GM12878 (cell line): ENCODE data around the gene S100A14. TPM values are rescaled to one million over a fixed set of nuclear protein-coding genes. Genes with fewer than 3 reads are reported as not detected.

Experiments
- CHD1 ChIP-seq: IDR thresholded peaks from 2 replicates; pipeline ENCODE4 v1.6.1; 2012; ENCODE audit warnings: low read depth, low read length, improper control_type of control experiment
- DPF2 ChIP-seq: fragments of 450-650 bp; IDR thresholded peaks from 2 replicates; pipeline ENCODE4 v1.6.1; 2017; ENCODE audit warnings: mild to moderate bottlenecking
- EGR1 ChIP-seq, 2 experiments: IDR thresholded peaks; 1 replicate in 1 of 2; 2 replicates in 1 of 2; pipeline ENCODE4 v1.6.1; 2011 to 2012; ENCODE audit warnings: low read depth in 2 of 2, low read length in 2 of 2, borderline replicate concordance in 1 of 2, mild to moderate bottlenecking in 1 of 2, moderate library complexity in 1 of 2
- ELK1 ChIP-seq: IDR thresholded peaks from 2 replicates; pipeline ENCODE4 v1.6.1; 2012; ENCODE audit warnings: low read depth, low read length, improper control_type of control experiment
- GABPA ChIP-seq: IDR thresholded peaks from 2 replicates; pipeline ENCODE4 v1.6.1; 2014; ENCODE audit warnings: antibody characterized with exemption, low read depth, mild to moderate bottlenecking, inconsistent platforms
- HDAC6 ChIP-seq: fragments of 200-600 bp; sonication (generic); IDR thresholded peaks from one replicate; pipeline ENCODE4 v1.8.0; 2017; ENCODE audit warnings: antibody characterized with exemption; ENCODE audit not compliant: unreplicated experiment
- HDGF ChIP-seq: fragments of 450-650 bp; IDR thresholded peaks from 2 replicates; pipeline ENCODE4 v1.6.1; 2016; ENCODE audit warnings: antibody characterized with exemption
- IKZF1 ChIP-seq: fragments of 450-650 bp; conservative IDR thresholded peaks from 2 replicates; pipeline ENCODE4 v1.6.1; 2017; ENCODE audit warnings: antibody characterized with exemption, mild to moderate bottlenecking
- KLF5 ChIP-seq: fragments of 450-650 bp; IDR thresholded peaks from 2 replicates; pipeline ENCODE4 v1.6.1; 2014; ENCODE audit warnings: mild to moderate bottlenecking; ENCODE audit not compliant: partially characterized antibody
- MEF2B ChIP-seq: fragments of 450-650 bp; IDR thresholded peaks from 2 replicates; pipeline ENCODE4 v1.6.1; 2018; ENCODE audit warnings: mild to moderate bottlenecking, moderate library complexity; ENCODE audit not compliant: partially characterized antibody, poor library complexity, severe bottlenecking
- MYC ChIP-seq: IDR thresholded peaks from 2 replicates; pipeline ENCODE4 v1.6.1; 2011; ENCODE audit warnings: mild to moderate bottlenecking, low read length, moderate library complexity, inconsistent platforms; ENCODE audit not compliant: insufficient read depth, insufficient replicate concordance, insufficient read length, severe bottlenecking
- NR2C2 ChIP-seq: IDR thresholded peaks from 2 replicates; pipeline ENCODE4 v1.6.1; 2011; ENCODE audit warnings: borderline replicate concordance, low read depth; ENCODE audit not compliant: control insufficient read depth, insufficient read length
- PAX5 ChIP-seq: IDR thresholded peaks from 2 replicates; pipeline ENCODE4 v1.6.1; 2011; ENCODE audit warnings: low read depth, low read length, borderline replicate concordance
- PRDM15 ChIP-seq: fragments of 450-650 bp; formaldehyde crosslinking; IDR thresholded peaks from 2 replicates; pipeline ENCODE4 v1.4.0; 2020; ENCODE audit warnings: mild to moderate bottlenecking, moderate library complexity
- RFX5 ChIP-seq: IDR thresholded peaks from 2 replicates; pipeline ENCODE4 v1.6.1; 2011; ENCODE audit warnings: low read depth, low read length, improper control_type of control experiment
- TAF1 ChIP-seq: IDR thresholded peaks from 2 replicates; pipeline ENCODE4 v1.6.1; 2011; ENCODE audit warnings: mild to moderate bottlenecking, low read depth, low read length, borderline replicate concordance
- TCF3 ChIP-seq: IDR thresholded peaks from 2 replicates; pipeline ENCODE4 v1.6.1; 2012; ENCODE audit warnings: low read depth, mild to moderate bottlenecking, low read length, borderline replicate concordance; ENCODE audit not compliant: insufficient read depth
- USF1 ChIP-seq: IDR thresholded peaks from 2 replicates; pipeline ENCODE4 v1.6.1; 2011; ENCODE audit warnings: borderline replicate concordance, low read depth, mild to moderate bottlenecking, moderate library complexity, mixed read lengths, low read length; ENCODE audit not compliant: insufficient read depth; ENCODE audit errors: extremely low read length
- YBX1 ChIP-seq: fragments of 450-650 bp; IDR thresholded peaks from 2 replicates; pipeline ENCODE4 v1.6.1; 2016; ENCODE audit warnings: antibody characterized with exemption
- ZBTB4 ChIP-seq: fragments of 450-650 bp; formaldehyde crosslinking; IDR thresholded peaks from 2 replicates; pipeline ENCODE4 v1.4.0; 2022; ENCODE audit warnings: mild to moderate bottlenecking, moderate library complexity
- polyA plus RNA-seq, 11 experiments: library from polyadenylated mRNA; depleted of rRNA in 4 of 11; unstranded in 6 of 11; stranded (reverse) in 5 of 11; fragments of >200 nt; fragmentation: Nextera tagmentation in 4 of 11; fragmentation: Illumina TruSeq in 1 of 11; extraction: Ambion mirVana in 4 of 11; extraction: Trizol in 1 of 11; gene quantifications; 1 replicate in 1 of 11; 2 replicates in 10 of 11; pipeline versions ENCODE4 v1.2.1 to v1.2.3, GENCODE V29; 2011 to 2016; ENCODE audit warnings: inconsistent platforms in 2 of 11, missing spikeins in 2 of 11, low read depth in 1 of 11
- total RNA-seq, 4 experiments: library from RNA; depleted of rRNA in 3 of 4; stranded (reverse); fragments of >200 nt in 3 of 4; fragmentation: Illumina TruSeq in 1 of 4; extraction: Trizol in 1 of 4; gene quantifications; 2 replicates each; pipeline versions ENCODE4 v1.2.1 to v1.2.3, GENCODE V29; 2013 to 2021

S100A14 gene
- total and polyA plus RNA-seq, 10 of the 15 experiments (the other 5 are each of a cell fraction or from before 2014, with no cell fraction given): 0.20 to 0.77 (median 0.45) TPM; not detected in 4

GRCh38 chr1:153658400-153659174 lies 42.5 kb upstream of the S100A14 start, which contains the start of gene SNAPIN (continued):
- no peak for TF ChIP-seq PRDM15 (CRISPR knock-in tag)
- TF ChIP-seq CHD1: no peak
- TF ChIP-seq IKZF1: peak; percentile 79
- no peak for TF ChIP-seq MEF2B
- no peak for TF ChIP-seq YBX1
- no peak for TF ChIP-seq USF1
- TF ChIP-seq HDAC6: no peak
- peak; percentile 67; the same call in 1 of the 2 replicates for TF ChIP-seq TAF1
- TF ChIP-seq DPF2: 0 out of 2 replicates have a peak, but pooled peaks have one; percentile 16
- peak in 1 of 2 experiments; percentile 93; a peak in 2 of 3 replicates for TF ChIP-seq EGR1 (IDR thresholded peaks at IDR 0.05; ENCODE audit: borderline replicate concordance in 1 of 2, low read depth in 2 of 2, low read length in 2 of 2)
- TF ChIP-seq PAX5: no peak
- TF ChIP-seq KLF5: peak; percentile 27
- no peak for TF ChIP-seq MYC
- peak; percentile 60; the same call in 1 of the 2 replicates for TF ChIP-seq ELK1
- no peak for TF ChIP-seq TCF3
- peak; percentile 78 for TF ChIP-seq GABPA
- no peak for TF ChIP-seq NR2C2
- TF ChIP-seq ZBTB4 (CRISPR knock-in tag): no peak
- no peak for TF ChIP-seq RFX5
- no peak for TF ChIP-seq HDGF
